K562 (cell line): ENCODE results near the gene SHOX.

ENCODE experiments used
- CREM ChIP-seq: IDR thresholded peaks from 2 replicates; pipeline ENCODE4 v1.6.1; 2014; ENCODE audit warnings: antibody characterized with exemption, low read depth
- ZNF384 ChIP-seq: IDR thresholded peaks from 2 replicates; pipeline ENCODE4 v1.6.1; 2012; ENCODE audit warnings: low read depth, low read length, improper control_type of control experiment
- TF ChIP-seq, protein P1 (sequence below): fragments of 450-650 bp; IDR thresholded peaks from 2 replicates; pipeline ENCODE4 v1.6.1; 2016; ENCODE audit warnings: low read depth

GRCh38 chrX:631802-632365 is 1.3 kb downstream of the SHOX start:
- TF ChIP-seq, protein P1, sequence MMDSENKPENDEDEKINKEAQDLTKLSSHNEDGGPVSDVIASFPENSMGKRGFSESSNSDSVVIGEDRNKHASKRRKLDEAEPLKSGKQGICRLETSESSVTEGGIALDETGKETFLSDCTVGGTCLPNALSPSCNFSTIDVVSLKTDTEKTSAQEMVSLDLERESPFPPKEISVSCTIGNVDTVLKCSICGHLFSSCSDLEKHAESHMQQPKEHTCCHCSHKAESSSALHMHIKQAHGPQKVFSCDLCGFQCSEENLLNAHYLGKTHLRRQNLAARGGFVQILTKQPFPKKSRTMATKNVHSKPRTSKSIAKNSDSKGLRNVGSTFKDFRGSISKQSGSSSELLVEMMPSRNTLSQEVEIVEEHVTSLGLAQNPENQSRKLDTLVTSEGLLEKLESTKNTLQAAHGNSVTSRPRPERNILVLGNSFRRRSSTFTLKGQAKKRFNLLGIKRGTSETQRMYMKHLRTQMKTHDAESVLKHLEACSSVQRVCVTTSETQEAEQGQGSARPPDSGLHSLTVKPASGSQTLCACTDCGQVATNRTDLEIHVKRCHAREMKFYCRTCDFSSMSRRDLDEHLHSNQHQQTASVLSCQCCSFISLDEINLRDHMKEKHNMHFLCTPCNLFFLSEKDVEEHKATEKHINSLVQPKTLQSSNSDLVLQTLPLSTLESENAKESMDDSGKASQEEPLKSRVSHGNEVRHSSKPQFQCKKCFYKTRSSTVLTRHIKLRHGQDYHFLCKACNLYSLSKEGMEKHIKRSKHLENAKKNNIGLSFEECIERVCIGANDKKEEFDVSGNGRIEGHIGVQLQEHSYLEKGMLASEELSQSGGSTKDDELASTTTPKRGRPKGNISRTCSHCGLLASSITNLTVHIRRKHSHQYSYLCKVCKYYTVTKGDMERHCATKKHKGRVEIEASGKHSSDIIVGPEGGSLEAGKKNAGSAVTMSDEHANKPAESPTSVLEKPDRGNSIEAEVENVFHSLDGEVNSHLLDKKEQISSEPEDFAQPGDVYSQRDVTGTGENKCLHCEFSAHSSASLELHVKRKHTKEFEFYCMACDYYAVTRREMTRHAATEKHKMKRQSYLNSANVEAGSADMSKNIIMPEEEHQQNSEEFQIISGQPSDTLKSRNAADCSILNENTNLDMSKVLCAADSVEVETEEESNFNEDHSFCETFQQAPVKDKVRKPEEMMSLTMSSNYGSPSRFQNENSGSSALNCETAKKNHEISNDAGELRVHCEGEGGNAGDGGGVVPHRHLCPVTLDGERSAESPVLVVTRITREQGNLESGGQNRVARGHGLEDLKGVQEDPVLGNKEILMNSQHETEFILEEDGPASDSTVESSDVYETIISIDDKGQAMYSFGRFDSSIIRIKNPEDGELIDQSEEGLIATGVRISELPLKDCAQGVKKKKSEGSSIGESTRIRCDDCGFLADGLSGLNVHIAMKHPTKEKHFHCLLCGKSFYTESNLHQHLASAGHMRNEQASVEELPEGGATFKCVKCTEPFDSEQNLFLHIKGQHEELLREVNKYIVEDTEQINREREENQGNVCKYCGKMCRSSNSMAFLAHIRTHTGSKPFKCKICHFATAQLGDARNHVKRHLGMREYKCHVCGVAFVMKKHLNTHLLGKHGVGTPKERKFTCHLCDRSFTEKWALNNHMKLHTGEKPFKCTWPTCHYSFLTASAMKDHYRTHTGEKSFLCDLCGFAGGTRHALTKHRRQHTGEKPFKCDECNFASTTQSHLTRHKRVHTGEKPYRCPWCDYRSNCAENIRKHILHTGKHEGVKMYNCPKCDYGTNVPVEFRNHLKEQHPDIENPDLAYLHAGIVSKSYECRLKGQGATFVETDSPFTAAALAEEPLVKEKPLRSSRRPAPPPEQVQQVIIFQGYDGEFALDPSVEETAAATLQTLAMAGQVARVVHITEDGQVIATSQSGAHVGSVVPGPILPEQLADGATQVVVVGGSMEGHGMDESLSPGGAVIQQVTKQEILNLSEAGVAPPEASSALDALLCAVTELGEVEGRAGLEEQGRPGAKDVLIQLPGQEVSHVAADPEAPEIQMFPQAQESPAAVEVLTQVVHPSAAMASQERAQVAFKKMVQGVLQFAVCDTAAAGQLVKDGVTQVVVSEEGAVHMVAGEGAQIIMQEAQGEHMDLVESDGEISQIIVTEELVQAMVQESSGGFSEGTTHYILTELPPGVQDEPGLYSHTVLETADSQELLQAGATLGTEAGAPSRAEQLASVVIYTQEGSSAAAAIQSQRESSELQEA = no peak
- TF ChIP-seq CREM = no peak
- TF ChIP-seq ZNF384 = no peak
